H1 (cell line): ENCODE results near the gene COL16A1. TPM values are rescaled to one million over a fixed set of nuclear protein-coding genes. Genes with fewer than 3 reads are reported as not detected.

Experiments used
- CTCF ChIA-PET: fragments of 300-600 bp; sonication (Branson Sonifier 250); formaldehyde crosslinking; loops from one replicate; lab custom pipeline; 2021; ENCODE audit not compliant: partially characterized antibody; lab: Charles Lee
- POLR2A ChIA-PET: fragments of 300-600 bp; sonication (Branson Sonifier 250); formaldehyde crosslinking; loops from one replicate; lab custom pipeline; 2021; ENCODE audit warnings: inconsistent platforms; ENCODE audit not compliant: partially characterized antibody; lab: Charles Lee
- DNase-seq, 2 experiments: peaks; one replicate each; pipeline versions ENCODE4 v3.0.0 to v3.0.0-alpha.2; 2010 to 2022; ENCODE audit warnings: low spot score in 2 of 2, low read depth in 1 of 2, mixed read lengths in 1 of 2
- FAIRE-seq: peaks from 2 replicates; lab custom pipeline; 2011; peaks lifted over from hg19 to GRCh38; lab: Jason Lieb, UNC
- H2AFZ ChIP-seq: 2 replicates; pipeline ENCODE4 v1.8.1; 2012; ENCODE audit warnings: low read length, inconsistent platforms
- H2AK5ac ChIP-seq: 2 replicates; pipeline ENCODE4 v1.6.1; 2013; ENCODE audit warnings: low read depth, low read length
- H2BK120ac ChIP-seq: replicated peaks from 2 replicates; pipeline ENCODE3; 2013; ENCODE audit warnings: low read depth, low read length, inconsistent platforms
- H2BK12ac ChIP-seq: 2 replicates; pipeline ENCODE4 v1.6.1; 2013; ENCODE audit warnings: low read depth, low read length
- H2BK15ac ChIP-seq: 2 replicates; pipeline ENCODE4 v1.6.1; 2013; ENCODE audit warnings: low read length
- H2BK20ac ChIP-seq: 2 replicates; pipeline ENCODE4 v1.6.1; 2013; ENCODE audit warnings: low read length
- H2BK5ac ChIP-seq: 2 replicates; pipeline ENCODE4 v1.6.1; 2013; ENCODE audit warnings: low read depth, low read length
- H3K14ac ChIP-seq: 2 replicates; pipeline ENCODE4 v1.6.1; 2013; ENCODE audit warnings: inconsistent platforms; ENCODE audit not compliant: insufficient read length
- H3K18ac ChIP-seq: 2 replicates; pipeline ENCODE4 v1.6.1; 2013; ENCODE audit warnings: low read length; ENCODE audit errors: extremely low read depth
- H3K23ac ChIP-seq: 2 replicates; pipeline ENCODE4 v1.6.1; 2013; ENCODE audit warnings: inconsistent platforms; ENCODE audit not compliant: insufficient read length
- H3K23me2 ChIP-seq: 2 replicates; pipeline ENCODE4 v1.6.1; 2013; ENCODE audit warnings: low read depth, low read length
- H3K27ac ChIP-seq: 2 replicates; pipeline ENCODE4 v1.6.1; 2011; ENCODE audit warnings: low read depth, low read length, inconsistent platforms
- H3K27me3 ChIP-seq, 4 experiments: replicated peaks in 1 of 4; 1 replicate in 1 of 4; 2 replicates in 3 of 4; pipeline versions ENCODE4 v1.6.1 to v1.8.1; 2011 to 2013; ENCODE audit warnings: low read length in 3 of 4, mild to moderate bottlenecking in 3 of 4, inconsistent platforms in 2 of 4, mixed read lengths in 2 of 4, moderate library complexity in 1 of 4; ENCODE audit not compliant: control insufficient read depth in 3 of 4, insufficient read depth in 3 of 4; ENCODE audit errors: extremely low read depth in 1 of 4
- H3K36me3 ChIP-seq, 4 experiments: 2 replicates each; pipeline versions ENCODE4 v1.6.1 to v1.8.1; 2011 to 2013; ENCODE audit warnings: mild to moderate bottlenecking in 4 of 4, low read length in 3 of 4, moderate library complexity in 2 of 4, control low read depth in 1 of 4, inconsistent platforms in 1 of 4; ENCODE audit not compliant: insufficient read depth in 4 of 4, control insufficient read depth in 2 of 4
- H3K4ac ChIP-seq: replicated peaks from 2 replicates; pipeline ENCODE3; 2013; ENCODE audit warnings: low read length, low read depth, mixed read lengths, inconsistent platforms; ENCODE audit not compliant: insufficient read length
- H3K4me1 ChIP-seq, 4 experiments: replicated peaks in 1 of 4; 1 replicate in 1 of 4; 2 replicates in 3 of 4; pipeline versions ENCODE4 v1.6.1 to v1.8.1; 2011 to 2013; ENCODE audit warnings: low read length in 3 of 4, inconsistent platforms in 2 of 4, mixed read lengths in 1 of 4; ENCODE audit not compliant: insufficient read depth in 4 of 4, control insufficient read depth in 3 of 4
- H3K4me2 ChIP-seq, 2 experiments: 2 replicates each; pipeline versions ENCODE4 v1.6.1 to v1.8.1; 2011 to 2013; ENCODE audit warnings: low read depth in 2 of 2, low read length in 2 of 2, control low read depth in 1 of 2, inconsistent platforms in 1 of 2, mild to moderate bottlenecking in 1 of 2; ENCODE audit not compliant: insufficient read depth in 1 of 2
- H3K4me3 ChIP-seq, 4 experiments: fragments of 200-600, 300-600 bp in 1 of 4; sonication (generic), shearing (Covaris generic), sonication (Bioruptor Twin) in 1 of 4; 2 replicates each; pipeline versions ENCODE4 v1.5.1 to v1.8.1; 2011 to 2016; ENCODE audit warnings: low read length in 4 of 4, low read depth in 3 of 4, control low read depth in 2 of 4, inconsistent platforms in 2 of 4, mild to moderate bottlenecking in 2 of 4, mixed read lengths in 1 of 4, moderate library complexity in 1 of 4; ENCODE audit not compliant: insufficient read depth in 2 of 4; ENCODE audit errors: extremely low read depth in 1 of 4
- H3K56ac ChIP-seq: replicated peaks from 2 replicates; pipeline ENCODE3; 2013; ENCODE audit warnings: low read depth, mild to moderate bottlenecking, mixed read lengths, low read length, inconsistent platforms; ENCODE audit not compliant: insufficient read length
- H3K79me1 ChIP-seq: 2 replicates; pipeline ENCODE4 v1.6.1; 2013; ENCODE audit warnings: low read depth, low read length, control low read depth
- H3K79me2 ChIP-seq, 2 experiments: 2 replicates each; pipeline versions ENCODE4 v1.6.1 to v1.8.1; 2012 to 2013; ENCODE audit warnings: low read length in 2 of 2, mild to moderate bottlenecking in 2 of 2, inconsistent platforms in 1 of 2; ENCODE audit not compliant: insufficient read depth in 2 of 2, control insufficient read depth in 1 of 2
- H3K9ac ChIP-seq, 4 experiments: replicated peaks in 1 of 4; 1 replicate in 1 of 4; 2 replicates in 3 of 4; pipeline versions ENCODE4 v1.6.1 to v1.8.1; 2011 to 2013; ENCODE audit warnings: low read depth in 3 of 4, low read length in 3 of 4, control low read depth in 2 of 4, mild to moderate bottlenecking in 2 of 4, moderate library complexity in 2 of 4, inconsistent platforms in 1 of 4; ENCODE audit errors: extremely low read depth in 1 of 4
- H3K9me3 ChIP-seq, 2 experiments: 2 replicates each; pipeline versions ENCODE4 v1.6.1 to v1.8.1; 2012 to 2013; ENCODE audit warnings: mild to moderate bottlenecking in 2 of 2, moderate library complexity in 2 of 2, control low read depth in 1 of 2, inconsistent platforms in 1 of 2, low read depth in 1 of 2, low read length in 1 of 2, mixed read lengths in 1 of 2; ENCODE audit not compliant: insufficient read depth in 2 of 2
- H4K20me1 ChIP-seq, 2 experiments: replicated peaks in 1 of 2; 2 replicates each; pipeline versions ENCODE3 to v1.8.1; 2011 to 2013; ENCODE audit warnings: inconsistent platforms in 2 of 2, low read length in 2 of 2, mild to moderate bottlenecking in 1 of 2; ENCODE audit not compliant: insufficient read depth in 2 of 2, control insufficient read depth in 1 of 2
- H4K5ac ChIP-seq: 2 replicates; pipeline ENCODE4 v1.6.1; 2013; ENCODE audit warnings: low read length, low read depth, mixed read lengths, inconsistent platforms; ENCODE audit not compliant: insufficient read length
- H4K8ac ChIP-seq: 2 replicates; pipeline ENCODE4 v1.8.0; 2013; ENCODE audit warnings: mild to moderate bottlenecking, moderate library complexity, low read length, inconsistent platforms; ENCODE audit not compliant: insufficient read depth; ENCODE audit errors: extremely low read depth
- H4K91ac ChIP-seq: replicated peaks from 2 replicates; pipeline ENCODE3; 2013; ENCODE audit warnings: low read length, mixed read lengths, inconsistent platforms; ENCODE audit not compliant: insufficient read length
- TBP ChIP-seq: IDR thresholded peaks from 2 replicates; pipeline ENCODE4 v1.6.1; 2011; ENCODE audit warnings: low read depth, low read length, improper control_type of control experiment
- WGBS, 2 experiments: shearing (Covaris generic) in 1 of 2; methylation state at CpG; one replicate each; pipeline versions ENCODE4 v1.1.6 to v1.1.7; 2013 to 2015; ENCODE audit warnings: low lambda C conversion rate in 2 of 2, mixed read lengths in 2 of 2, inconsistent platforms in 1 of 2, low coverage in 1 of 2, missing lambda C conversion rate in 1 of 2; ENCODE audit not compliant: insufficient replicate concordance in 2 of 2, insufficient coverage in 1 of 2, insufficient read length in 1 of 2; ENCODE audit errors: extremely low coverage in 1 of 2, missing lambda C conversion rate in 1 of 2; 5-methylcytosine and 5-hydroxymethylcytosine counted together
- polyA plus RNA-seq, 7 experiments: library from polyadenylated mRNA; depleted of rRNA in 3 of 7; stranded (reverse) in 5 of 7; unstranded in 2 of 7; fragments of >200 nt in 5 of 7; fragments of 200-250 nt in 2 of 7; gene quantifications; 1 replicate in 5 of 7; 2 replicates in 1 of 7; 4 replicates in 1 of 7; pipeline versions ENCODE4 v1.2.1 to v1.2.3, GENCODE V29; 2011 to 2013; ENCODE audit warnings: missing spikeins in 2 of 7, mixed read lengths in 2 of 7
- total RNA-seq: library from RNA; stranded (reverse); fragmentation: NEBNext Ultra II Directional; extraction: Animal tissue kit (Norgen Biotek cat#: 25700); gene quantifications from 2 replicates; pipeline ENCODE4 v1.2.1, GENCODE V29; 2021
- TF ChIP-seq, protein P1 (sequence below), 3 experiments: IDR thresholded peaks; 1 replicate in 2 of 3; 2 replicates in 1 of 3; pipeline versions ENCODE4 v1.5.1 to v1.6.1; 2011; ENCODE audit warnings: low read length in 3 of 3, mild to moderate bottlenecking in 3 of 3, inconsistent platforms in 2 of 3, low read depth in 1 of 3, moderate library complexity in 1 of 3; ENCODE audit not compliant: insufficient read depth in 1 of 3; ENCODE audit errors: control extremely low read depth in 1 of 3

Gene COL16A1
- total and polyA plus RNA-seq, 2 of the 8 experiments (the other 6 are each of a cell fraction or from before 2014, with no cell fraction given): 2.0 to 10.5 TPM

DNA sequence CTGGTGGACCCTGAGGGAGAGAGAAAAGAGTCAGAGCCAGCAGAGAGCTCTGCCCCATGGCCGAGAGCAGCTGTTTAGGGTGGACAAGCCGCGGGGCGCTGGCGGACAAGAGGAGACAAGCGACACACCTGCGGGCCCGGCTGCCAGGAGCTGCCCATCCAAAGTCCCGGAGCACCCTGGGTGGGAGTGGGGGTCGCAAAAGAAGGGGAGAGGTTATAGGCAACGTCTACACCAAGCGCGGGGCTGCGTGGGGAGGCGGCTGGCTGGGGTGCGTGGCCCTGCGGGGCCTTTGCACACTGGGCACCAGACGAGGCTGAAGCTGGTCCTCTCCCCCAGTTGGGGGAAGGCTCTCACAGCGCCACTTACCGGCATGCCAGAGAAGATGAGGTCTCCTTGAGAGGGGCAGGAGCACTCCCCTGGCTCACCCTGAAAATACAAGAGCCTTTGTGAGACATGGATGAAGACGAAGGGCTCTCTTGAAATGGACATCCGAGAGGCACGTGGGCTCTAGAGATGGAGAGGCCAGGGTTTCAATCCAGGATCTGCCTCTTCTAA, 24.1 kb downstream of the COL16A1 start:
- Histone ChIP-seq H3K9ac (no peak overlapping the region), H3K27me3 (no peaks in the 10 kb centered on the region), H2BK15ac (no peak overlapping the region), H3K14ac (no peak overlapping the region), H3K9me3 (no peaks in the 10 kb centered on the region)
- TF ChIP-seq, protein P1, sequence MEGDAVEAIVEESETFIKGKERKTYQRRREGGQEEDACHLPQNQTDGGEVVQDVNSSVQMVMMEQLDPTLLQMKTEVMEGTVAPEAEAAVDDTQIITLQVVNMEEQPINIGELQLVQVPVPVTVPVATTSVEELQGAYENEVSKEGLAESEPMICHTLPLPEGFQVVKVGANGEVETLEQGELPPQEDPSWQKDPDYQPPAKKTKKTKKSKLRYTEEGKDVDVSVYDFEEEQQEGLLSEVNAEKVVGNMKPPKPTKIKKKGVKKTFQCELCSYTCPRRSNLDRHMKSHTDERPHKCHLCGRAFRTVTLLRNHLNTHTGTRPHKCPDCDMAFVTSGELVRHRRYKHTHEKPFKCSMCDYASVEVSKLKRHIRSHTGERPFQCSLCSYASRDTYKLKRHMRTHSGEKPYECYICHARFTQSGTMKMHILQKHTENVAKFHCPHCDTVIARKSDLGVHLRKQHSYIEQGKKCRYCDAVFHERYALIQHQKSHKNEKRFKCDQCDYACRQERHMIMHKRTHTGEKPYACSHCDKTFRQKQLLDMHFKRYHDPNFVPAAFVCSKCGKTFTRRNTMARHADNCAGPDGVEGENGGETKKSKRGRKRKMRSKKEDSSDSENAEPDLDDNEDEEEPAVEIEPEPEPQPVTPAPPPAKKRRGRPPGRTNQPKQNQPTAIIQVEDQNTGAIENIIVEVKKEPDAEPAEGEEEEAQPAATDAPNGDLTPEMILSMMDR (IDR thresholded peaks at IDR 0.05; ENCODE audit: control extremely low read depth in 1 of 3, insufficient read depth in 1 of 3, low read depth in 1 of 3, low read length in 3 of 3): peak; percentile 18 to 43 (median 43); a peak in 3 of 4 replicates
- TF ChIP-seq TBP: no peak
- TF ChIP-seq, all 59 proteins: peak for 1
- H4K5ac ChIP-seq: no peak overlapping the region
- H3K4ac ChIP-seq: no peak overlapping the region
- H2BK120ac ChIP-seq: no peak overlapping the region
- H3K79me2 ChIP-seq: no peaks in the 10 kb centered on the region
- 89% methylated on average over 16 of the region's 23 CpGs; no CpG with 5 or more reads in 1 of the 2 experiments for WGBS, 2 experiments
- ChIA-PET CTCF (interaction anchor here (1.0 to 24.1 kb wide), 17 partner anchors 9 to 284 kb away, joined by 3 to 370 read pairs (median 6); partner anchors contain the start of gene COL16A1), POLR2A (interaction anchor here (0.8 to 1.6 kb wide), 7 partner anchors 10 to 109 kb away, joined by 3 to 4 read pairs (median 3); partner anchors contain the start of gene PEF1)
- no peak overlapping the region for H2BK12ac ChIP-seq
- H4K91ac ChIP-seq: no peak overlapping the region
- no peak overlapping the region for H2AFZ ChIP-seq
- FAIRE-seq (no peak), DNase-seq (no peak)
- H3K27ac ChIP-seq: no peak overlapping the region
- H4K8ac ChIP-seq: no peak overlapping the region
- no peak overlapping the region for H2AK5ac ChIP-seq
- H3K4me1 ChIP-seq: no peaks in the 10 kb centered on the region
- H3K79me1 ChIP-seq: no peaks in the 10 kb centered on the region
- no peak overlapping the region for H2BK5ac ChIP-seq
- no peaks in the 10 kb centered on the region for H3K23me2 ChIP-seq
- H3K23ac ChIP-seq: no peak overlapping the region
- no peak overlapping the region for H3K4me3 ChIP-seq
- no peak overlapping the region for H2BK20ac ChIP-seq
- no peak overlapping the region for H3K56ac ChIP-seq
- no peak overlapping the region for H3K4me2 ChIP-seq
- H3K36me3 ChIP-seq: no peaks in the 10 kb centered on the region
- peaks cover 0 to 1% of the 10 kb centered on the region in 2 experiments for H4K20me1 ChIP-seq
- no peak overlapping the region for H3K18ac ChIP-seq
